GM12878 (cell line): ENCODE data around the gene RDH12. TPM values are rescaled to one million over a fixed set of nuclear protein-coding genes. Genes with fewer than 3 reads are reported as not detected.

Experiments used
- CBX3 ChIP-seq: fragments of 200-600 bp; sonication (generic); IDR thresholded peaks from 2 replicates; pipeline ENCODE4 v1.6.1; 2016; ENCODE audit warnings: low read depth, borderline replicate concordance
- CBX5 ChIP-seq: sonication (generic); IDR thresholded peaks from 2 replicates; pipeline ENCODE4 v1.6.1; 2016; ENCODE audit warnings: low read depth, moderate library complexity, mild to moderate bottlenecking, inconsistent platforms
- CUX1 ChIP-seq: IDR thresholded peaks from 2 replicates; pipeline ENCODE4 v1.6.1; 2012; ENCODE audit warnings: improper control_type of control experiment, low read depth, low read length; ENCODE audit not compliant: insufficient replicate concordance
- DPF2 ChIP-seq: fragments of 450-650 bp; IDR thresholded peaks from 2 replicates; pipeline ENCODE4 v1.6.1; 2017; ENCODE audit warnings: mild to moderate bottlenecking
- POLR2A ChIP-seq: IDR thresholded peaks from 2 replicates; pipeline ENCODE4 v1.6.1; 2011; ENCODE audit warnings: low read depth, mild to moderate bottlenecking, low read length
- RB1 ChIP-seq: fragments of 450-650 bp; formaldehyde crosslinking; IDR thresholded peaks from 2 replicates; pipeline ENCODE4 v1.6.1; 2017; ENCODE audit warnings: mild to moderate bottlenecking, borderline replicate concordance
- SIX5 ChIP-seq: IDR thresholded peaks from 2 replicates; pipeline ENCODE4 v1.6.1; 2011; ENCODE audit warnings: mild to moderate bottlenecking, low read depth, low read length, moderate library complexity; ENCODE audit not compliant: severe bottlenecking
- SKIL ChIP-seq: fragments of 450-650 bp; IDR thresholded peaks from 2 replicates; pipeline ENCODE4 v1.6.1; 2017; ENCODE audit warnings: mild to moderate bottlenecking, low read depth, inconsistent platforms; ENCODE audit not compliant: poor library complexity, severe bottlenecking
- SMAD1 ChIP-seq: fragments of 450-650 bp; IDR thresholded peaks from 2 replicates; pipeline ENCODE4 v1.6.1; 2018; ENCODE audit warnings: mild to moderate bottlenecking, low read depth; ENCODE audit not compliant: partially characterized antibody
- polyA plus RNA-seq, 11 experiments: library from polyadenylated mRNA; depleted of rRNA in 4 of 11; unstranded in 6 of 11; stranded (reverse) in 5 of 11; fragments of >200 nt; fragmentation: Nextera tagmentation in 4 of 11; fragmentation: Illumina TruSeq in 1 of 11; extraction: Ambion mirVana in 4 of 11; extraction: Trizol in 1 of 11; gene quantifications; 1 replicate in 1 of 11; 2 replicates in 10 of 11; pipeline versions ENCODE4 v1.2.1 to v1.2.3, GENCODE V29; 2011 to 2016; ENCODE audit warnings: inconsistent platforms in 2 of 11, missing spikeins in 2 of 11, low read depth in 1 of 11
- total RNA-seq, 4 experiments: library from RNA; depleted of rRNA in 3 of 4; stranded (reverse); fragments of >200 nt in 3 of 4; fragmentation: Illumina TruSeq in 1 of 4; extraction: Trizol in 1 of 4; gene quantifications; 2 replicates each; pipeline versions ENCODE4 v1.2.1 to v1.2.3, GENCODE V29; 2013 to 2021
- TF ChIP-seq, protein P1 (sequence below): fragments of 450-650 bp; IDR thresholded peaks from 2 replicates; pipeline ENCODE4 v1.6.1; 2017; ENCODE audit warnings: mild to moderate bottlenecking, moderate library complexity
- TF ChIP-seq, protein P2 (sequence below): IDR thresholded peaks from 2 replicates; pipeline ENCODE4 v1.6.1; 2011; ENCODE audit warnings: low read depth, mild to moderate bottlenecking, low read length, moderate library complexity, borderline replicate concordance; ENCODE audit errors: extremely low read depth
- TF ChIP-seq, protein P3 (sequence below): fragments of 450-650 bp; IDR thresholded peaks from 2 replicates; pipeline ENCODE4 v1.6.1; 2018; ENCODE audit warnings: borderline replicate concordance, mild to moderate bottlenecking; ENCODE audit not compliant: partially characterized antibody

RDH12 gene
- total and polyA plus RNA-seq, 10 of the 15 experiments (the other 5 are each of a cell fraction or from before 2014, with no cell fraction given), result not detected

GRCh38 chr14:67683842-67684241 lies 17.8 kb upstream of the RDH12 start (continued):
- TF ChIP-seq, protein P1, sequence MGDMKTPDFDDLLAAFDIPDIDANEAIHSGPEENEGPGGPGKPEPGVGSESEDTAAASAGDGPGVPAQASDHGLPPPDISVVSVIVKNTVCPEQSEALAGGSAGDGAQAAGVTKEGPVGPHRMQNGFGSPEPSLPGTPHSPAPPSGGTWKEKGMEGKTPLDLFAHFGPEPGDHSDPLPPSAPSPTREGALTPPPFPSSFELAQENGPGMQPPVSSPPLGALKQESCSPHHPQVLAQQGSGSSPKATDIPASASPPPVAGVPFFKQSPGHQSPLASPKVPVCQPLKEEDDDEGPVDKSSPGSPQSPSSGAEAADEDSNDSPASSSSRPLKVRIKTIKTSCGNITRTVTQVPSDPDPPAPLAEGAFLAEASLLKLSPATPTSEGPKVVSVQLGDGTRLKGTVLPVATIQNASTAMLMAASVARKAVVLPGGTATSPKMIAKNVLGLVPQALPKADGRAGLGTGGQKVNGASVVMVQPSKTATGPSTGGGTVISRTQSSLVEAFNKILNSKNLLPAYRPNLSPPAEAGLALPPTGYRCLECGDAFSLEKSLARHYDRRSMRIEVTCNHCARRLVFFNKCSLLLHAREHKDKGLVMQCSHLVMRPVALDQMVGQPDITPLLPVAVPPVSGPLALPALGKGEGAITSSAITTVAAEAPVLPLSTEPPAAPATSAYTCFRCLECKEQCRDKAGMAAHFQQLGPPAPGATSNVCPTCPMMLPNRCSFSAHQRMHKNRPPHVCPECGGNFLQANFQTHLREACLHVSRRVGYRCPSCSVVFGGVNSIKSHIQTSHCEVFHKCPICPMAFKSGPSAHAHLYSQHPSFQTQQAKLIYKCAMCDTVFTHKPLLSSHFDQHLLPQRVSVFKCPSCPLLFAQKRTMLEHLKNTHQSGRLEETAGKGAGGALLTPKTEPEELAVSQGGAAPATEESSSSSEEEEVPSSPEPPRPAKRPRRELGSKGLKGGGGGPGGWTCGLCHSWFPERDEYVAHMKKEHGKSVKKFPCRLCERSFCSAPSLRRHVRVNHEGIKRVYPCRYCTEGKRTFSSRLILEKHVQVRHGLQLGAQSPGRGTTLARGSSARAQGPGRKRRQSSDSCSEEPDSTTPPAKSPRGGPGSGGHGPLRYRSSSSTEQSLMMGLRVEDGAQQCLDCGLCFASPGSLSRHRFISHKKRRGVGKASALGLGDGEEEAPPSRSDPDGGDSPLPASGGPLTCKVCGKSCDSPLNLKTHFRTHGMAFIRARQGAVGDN, result no peak
- TF ChIP-seq RB1 (no peak), CBX3 (no peak), SIX5 (no peak), DPF2 (no peak), CUX1 (no peak), SMAD1 (no peak), SKIL (no peak), CBX5 (no peak), POLR2A (no peak)
- TF ChIP-seq, protein P2, sequence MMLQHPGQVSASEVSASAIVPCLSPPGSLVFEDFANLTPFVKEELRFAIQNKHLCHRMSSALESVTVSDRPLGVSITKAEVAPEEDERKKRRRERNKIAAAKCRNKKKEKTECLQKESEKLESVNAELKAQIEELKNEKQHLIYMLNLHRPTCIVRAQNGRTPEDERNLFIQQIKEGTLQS, result no peak
- TF ChIP-seq, protein P3, sequence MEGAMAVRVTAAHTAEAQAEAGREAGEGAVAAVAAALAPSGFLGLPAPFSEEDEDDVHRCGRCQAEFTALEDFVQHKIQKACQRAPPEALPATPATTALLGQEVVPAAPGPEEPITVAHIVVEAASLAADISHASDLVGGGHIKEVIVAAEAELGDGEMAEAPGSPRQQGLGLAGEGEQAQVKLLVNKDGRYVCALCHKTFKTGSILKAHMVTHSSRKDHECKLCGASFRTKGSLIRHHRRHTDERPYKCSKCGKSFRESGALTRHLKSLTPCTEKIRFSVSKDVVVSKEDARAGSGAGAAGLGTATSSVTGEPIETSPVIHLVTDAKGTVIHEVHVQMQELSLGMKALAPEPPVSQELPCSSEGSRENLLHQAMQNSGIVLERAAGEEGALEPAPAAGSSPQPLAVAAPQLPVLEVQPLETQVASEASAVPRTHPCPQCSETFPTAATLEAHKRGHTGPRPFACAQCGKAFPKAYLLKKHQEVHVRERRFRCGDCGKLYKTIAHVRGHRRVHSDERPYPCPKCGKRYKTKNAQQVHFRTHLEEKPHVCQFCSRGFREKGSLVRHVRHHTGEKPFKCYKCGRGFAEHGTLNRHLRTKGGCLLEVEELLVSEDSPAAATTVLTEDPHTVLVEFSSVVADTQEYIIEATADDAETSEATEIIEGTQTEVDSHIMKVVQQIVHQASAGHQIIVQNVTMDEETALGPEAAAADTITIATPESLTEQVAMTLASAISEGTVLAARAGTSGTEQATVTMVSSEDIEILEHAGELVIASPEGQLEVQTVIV, result no peak
- TF ChIP-seq, all 136 proteins: peak for 0
